Measurements from ENCODE around the gene SH3GL3.

The SH3GL3 gene

GRCh38 chr15:83446904-83447709, at the start of gene SH3GL3:
TSS of gene SH3GL3 (plus strand) at chr15:83447341. CDS start at chr15:83447534, 193 bp downstream.
- no peak for DNase-seq

GRCh38 chr15:83398626-83399025, 48.5 kb upstream of the SH3GL3 start:
- DNase-seq, result no peak

GRCh38 chr15:83404121-83404520, 43.0 kb upstream of the SH3GL3 start:
- DNase-seq, result no peak

GRCh38 chr15:83410532-83410931, 36.6 kb upstream of the SH3GL3 start:
- DNase-seq, result no peak

- DNase-seq, result no peak
These were observed 34.0 kb upstream of the SH3GL3 start for GRCh38 chr15:83413054-83413719.

GRCh38 chr15:83422081-83422480, 25.1 kb upstream of the SH3GL3 start:
- no peak for DNase-seq

GRCh38 chr15:83422541-83422940, 24.6 kb upstream of the SH3GL3 start:
- DNase-seq, result no peak

GRCh38 chr15:83424101-83424500, 23.0 kb upstream of the SH3GL3 start:
- DNase-seq, result no peak

- no peak for DNase-seq
These were observed 16.7 kb upstream of the SH3GL3 start for GRCh38 chr15:83430441-83430840.

- no peak for DNase-seq
These were observed 15.6 kb upstream of the SH3GL3 start for GRCh38 chr15:83431521-83431920.

- no peak for DNase-seq
These were observed 11.9 kb upstream of the SH3GL3 start for GRCh38 chr15:83435202-83435601.

- DNase-seq, result no peak
These were observed 11.4 kb upstream of the SH3GL3 start for GRCh38 chr15:83435782-83436181.

- DNase-seq, result no peak
These were observed 10.5 kb upstream of the SH3GL3 start for GRCh38 chr15:83436513-83437158.

- DNase-seq, result no peak
These were observed 3.9 kb upstream of the SH3GL3 start for GRCh38 chr15:83443076-83443847.

- DNase-seq, result no peak
These were observed 2.2 kb upstream of the SH3GL3 start for GRCh38 chr15:83444936-83445335.

- DNase-seq, result no peak
These were observed 1.5 kb upstream of the SH3GL3 start for GRCh38 chr15:83445643-83446042.

- no peak for DNase-seq
These were observed 724 bp upstream of the SH3GL3 start for GRCh38 chr15:83446417-83446816.

GRCh38 chr15:83449250-83449671, 2.1 kb downstream of the SH3GL3 start:
- no peak for DNase-seq

- DNase-seq, result no peak
These were observed 2.9 kb downstream of the SH3GL3 start for GRCh38 chr15:83449937-83450506.

- no peak for DNase-seq
These were observed 10.0 kb downstream of the SH3GL3 start for GRCh38 chr15:83457149-83457548.

GRCh38 chr15:83458381-83458780, 11.2 kb downstream of the SH3GL3 start:
- no peak for DNase-seq

GRCh38 chr15:83462026-83462425, 14.9 kb downstream of the SH3GL3 start:
- DNase-seq, result no peak

GRCh38 chr15:83462953-83463433, 15.9 kb downstream of the SH3GL3 start:
- no peak for DNase-seq

All from NCI-H2081 treated with DMSO at 0.1 percent for 48 hours (cell line).